Naive thymus-derived CD8-positive, alpha-beta T cell (primary cell): ENCODE data around the gene MTMR11. TPM values are rescaled to one million over a fixed set of nuclear protein-coding genes. Genes with fewer than 3 reads are reported as not detected.

Source experiments
- ATAC-seq, 2 donors: fragments of 150-1000 bp; cut with Tn5 transposase in 1 of 2; sonication (Bioruptor Pico), chemical (Tn5 transposase) in 1 of 2; 1 replicate in 1 of 2; 2 replicates in 1 of 2; pipeline ENCODE4 v1.10.0; 2021; ENCODE audit warnings: mild to moderate bottlenecking in 2 of 2, moderate library complexity in 2 of 2
- POLR2A ChIA-PET: fragments of 350-600 bp; sonication (Branson Sonifier 250); formaldehyde crosslinking; loops from one replicate; lab custom pipeline; 2021; ENCODE audit warnings: antibody characterized with exemption; lab: Charles Lee
- DNase-seq, 10 donors: peaks; one replicate each; pipeline versions ENCODE4 v3.0.0 to v3.0.0-alpha.2; 2020 to 2022
- H3K27ac Mint-ChIP-seq, 10 donors: one replicate each; pipeline ENCODE4 v1.8.0; 2020 to 2022; ENCODE audit warnings: mild to moderate bottlenecking in 10 of 10, mixed read lengths in 10 of 10, moderate library complexity in 4 of 10, inconsistent platforms in 1 of 10
- H3K27me3 Mint-ChIP-seq, 5 donors: one replicate each; pipeline ENCODE4 v1.8.0; 2021 to 2022; ENCODE audit warnings: mixed read lengths in 5 of 5
- H3K36me3 Mint-ChIP-seq, 3 donors: one replicate each; pipeline ENCODE4 v1.8.0; 2020 to 2022; ENCODE audit warnings: mixed read lengths in 3 of 3, mild to moderate bottlenecking in 2 of 3, inconsistent platforms in 1 of 3
- H3K4me1 Mint-ChIP-seq, 4 donors: one replicate each; pipeline ENCODE4 v1.8.0; 2021 to 2022; ENCODE audit warnings: mixed read lengths in 4 of 4
- H3K4me3 Mint-ChIP-seq, 10 donors: one replicate each; pipeline ENCODE4 v1.8.0; 2020 to 2022; ENCODE audit warnings: mild to moderate bottlenecking in 10 of 10, mixed read lengths in 10 of 10, moderate library complexity in 6 of 10, inconsistent platforms in 1 of 10
- H3K9me3 Mint-ChIP-seq, 9 donors: one replicate each; pipeline ENCODE4 v1.8.0; 2020 to 2022; ENCODE audit warnings: mixed read lengths in 9 of 9, mild to moderate bottlenecking in 3 of 9, inconsistent platforms in 1 of 9, moderate library complexity in 1 of 9
- polyA plus RNA-seq, 3 donors: library from polyadenylated mRNA; unstranded; fragments of 300-500 nt; fragmentation: Illumina TruSeq; gene quantifications; one replicate each; pipeline ENCODE4 v1.2.3, GENCODE V29; 2021
- total RNA-seq, 8 experiments: library from RNA in 2 of 8; stranded (reverse) in 2 of 8; gene quantifications; one replicate each; pipeline ENCODE4 v1.2.3 and lab custom pipeline; 2021 to 2026

MTMR11 gene
- total RNA-seq: 1 to 10 TPM; 1.5 TPM
- under 1 TPM in 1 of 3 donors, not detected in 2; 0.09 TPM for polyA plus RNA-seq
- 0 to 4.8 (median 1.5) reads per million in 6 experiments for total RNA-seq (lab: John Stamatoyannopoulos, UW)

GRCh38 chr1:149936170-149936991 lies at the start of gene MTMR11:
Gene MTMR11 (minus strand): TSS chr1:149936879. CDS start chr1:149936647, 232 bp downstream.
- H3K9me3 Mint-ChIP-seq: no peaks in the 10 kb centered on the region
- POLR2A ChIA-PET: no interaction called here
- peaks cover 0 to 5% (median 0%) of the 10 kb centered on the region in 3 donors for H3K36me3 Mint-ChIP-seq
- H3K4me1 Mint-ChIP-seq: peaks cover 2 to 21% (median 7%) of the 10 kb centered on the region in 4 donors
- DNase-seq: no peak
- peak within 1 kb of the TSS in 2 of 10 donors; percentile 15 to 31 for H3K27ac Mint-ChIP-seq
- ATAC-seq: no peak
- H3K27me3 Mint-ChIP-seq: peaks cover 3 to 13% (median 5%) of the 10 kb centered on the region in 5 donors
- H3K4me3 Mint-ChIP-seq: no peak within 1 kb of the TSS

- ATAC-seq: no peak
- POLR2A ChIA-PET: no interaction called here
- Mint-ChIP-seq H3K27ac (peak overlapping the region in 3 of 10 donors; percentile 3 to 37 (median 34)), H3K4me3 (no peak overlapping the region), H3K36me3 (peaks cover 5 to 27% (median 8%) of the 10 kb centered on the region in 3 donors), H3K4me1 (peaks cover 6 to 22% (median 13%) of the 10 kb centered on the region in 4 donors), H3K27me3 (peaks cover 0 to 20% (median 0%) of the 10 kb centered on the region in 5 donors), H3K9me3 (no peaks in the 10 kb centered on the region)
- no peak for DNase-seq
Measured at GRCh38 chr1:149979972-149980540, 43.4 kb upstream of the MTMR11 start.

- no peaks in the 10 kb centered on the region for H3K9me3 Mint-ChIP-seq
- POLR2A ChIA-PET: no interaction called here
- ATAC-seq: no peak
- no peak for DNase-seq
- H3K36me3 Mint-ChIP-seq: peaks cover 5 to 31% (median 9%) of the 10 kb centered on the region in 3 donors
- peaks cover 1 to 22% (median 11%) of the 10 kb centered on the region in 4 donors for H3K4me1 Mint-ChIP-seq
- H3K4me3 Mint-ChIP-seq: no peak overlapping the region
- peaks cover 0 to 18% (median 0%) of the 10 kb centered on the region in 5 donors for H3K27me3 Mint-ChIP-seq
- H3K27ac Mint-ChIP-seq: peak overlapping the region in 2 of 10 donors; percentile 3 to 37
Measured at GRCh38 chr1:149979245-149979971, 42.7 kb upstream of the MTMR11 start.

- Mint-ChIP-seq H3K36me3 (peaks cover 5 to 37% (median 11%) of the 10 kb centered on the region in 3 donors), H3K4me3 (no peak overlapping the region), H3K27me3 (peaks cover 0 to 19% (median 0%) of the 10 kb centered on the region in 5 donors), H3K27ac (no peak overlapping the region), H3K4me1 (peaks cover 0 to 22% (median 9%) of the 10 kb centered on the region in 4 donors), H3K9me3 (no peaks in the 10 kb centered on the region)
- DNase-seq: no peak
- ATAC-seq: no peak
- POLR2A ChIA-PET: no interaction called here
Measured at GRCh38 chr1:149978547-149979023, 41.9 kb upstream of the MTMR11 start.

GRCh38 chr1:149977345-149977744 lies 40.7 kb upstream of the MTMR11 start:
- H3K27ac Mint-ChIP-seq: no peak overlapping the region
- no peaks in the 10 kb centered on the region for H3K9me3 Mint-ChIP-seq
- ATAC-seq (no peak), DNase-seq (no peak)
- H3K4me3 Mint-ChIP-seq: no peak overlapping the region
- POLR2A ChIA-PET: no interaction called here
- H3K36me3 Mint-ChIP-seq: peaks cover 5 to 45% (median 11%) of the 10 kb centered on the region in 3 donors
- peaks cover 0 to 13% (median 0%) of the 10 kb centered on the region in 5 donors for H3K27me3 Mint-ChIP-seq
- peaks cover 0 to 19% (median 7%) of the 10 kb centered on the region in 4 donors for H3K4me1 Mint-ChIP-seq

GRCh38 chr1:149972547-149972946 lies 35.9 kb upstream of the MTMR11 start:
- H3K4me3 Mint-ChIP-seq: no peak overlapping the region
- no peaks in the 10 kb centered on the region for H3K4me1 Mint-ChIP-seq
- ATAC-seq: no peak
- H3K9me3 Mint-ChIP-seq: no peaks in the 10 kb centered on the region
- POLR2A ChIA-PET: no interaction called here
- peak overlapping the region in 2 of 10 donors; percentile 3 to 60 for H3K27ac Mint-ChIP-seq
- DNase-seq: no peak
- peaks cover 0 to 7% (median 0%) of the 10 kb centered on the region in 5 donors for H3K27me3 Mint-ChIP-seq
- H3K36me3 Mint-ChIP-seq: peaks cover 5 to 67% (median 10%) of the 10 kb centered on the region in 3 donors

- Mint-ChIP-seq H3K9me3 (no peaks in the 10 kb centered on the region), H3K4me1 (peaks cover under 1 to 5% (median 1%) of the 10 kb centered on the region in 4 donors), H3K27me3 (peaks cover 0 to 1% (median 0%) of the 10 kb centered on the region in 5 donors), H3K4me3 (no peak overlapping the region), H3K27ac (no peak overlapping the region), H3K36me3 (peaks cover 0 to 63% (median 5%) of the 10 kb centered on the region in 3 donors)
- DNase-seq (no peak), ATAC-seq (no peak)
- POLR2A ChIA-PET: no interaction called here
Measured at GRCh38 chr1:149967646-149968045, 31.0 kb upstream of the MTMR11 start.

- Mint-ChIP-seq H3K27ac (no peak overlapping the region), H3K9me3 (no peaks in the 10 kb centered on the region), H3K36me3 (peaks cover 0 to 57% (median 5%) of the 10 kb centered on the region in 3 donors), H3K27me3 (peaks cover 0 to 1% (median 0%) of the 10 kb centered on the region in 5 donors), H3K4me3 (no peak overlapping the region), H3K4me1 (peaks cover 2 to 11% (median 6%) of the 10 kb centered on the region in 4 donors)
- no peak for DNase-seq
- POLR2A ChIA-PET: no interaction called here
- no peak for ATAC-seq
Measured at GRCh38 chr1:149967041-149967440, 30.4 kb upstream of the MTMR11 start.

- no peak for ATAC-seq
- peaks cover 0 to 52% (median 5%) of the 10 kb centered on the region in 3 donors for H3K36me3 Mint-ChIP-seq
- H3K4me3 Mint-ChIP-seq: no peak overlapping the region
- no peak for DNase-seq
- H3K9me3 Mint-ChIP-seq: no peaks in the 10 kb centered on the region
- peaks cover 0 to 1% (median 0%) of the 10 kb centered on the region in 5 donors for H3K27me3 Mint-ChIP-seq
- H3K4me1 Mint-ChIP-seq: peaks cover 2 to 15% (median 8%) of the 10 kb centered on the region in 4 donors
- POLR2A ChIA-PET: no interaction called here
- peak overlapping the region in 1 of 10 donors; percentile 37 for H3K27ac Mint-ChIP-seq
Measured at GRCh38 chr1:149966405-149966804, 29.7 kb upstream of the MTMR11 start.

- DNase-seq: no peak
- Mint-ChIP-seq H3K9me3 (no peaks in the 10 kb centered on the region), H3K4me1 (peaks cover 2 to 15% (median 8%) of the 10 kb centered on the region in 4 donors), H3K4me3 (no peak overlapping the region), H3K27ac (peak overlapping the region in 1 of 10 donors; percentile 49), H3K36me3 (peaks cover 2 to 45% (median 5%) of the 10 kb centered on the region in 3 donors), H3K27me3 (peaks cover 0 to 1% (median 0%) of the 10 kb centered on the region in 5 donors)
- POLR2A ChIA-PET: interaction anchor here (0.6 kb wide), 1 partner anchor 49 kb away, joined by 3 read pairs; no protein-coding TSS in a partner anchor
- no peak for ATAC-seq
Measured at GRCh38 chr1:149965440-149965839, 28.8 kb upstream of the MTMR11 start.

- DNase-seq (no peak), ATAC-seq (no peak)
- H3K36me3 Mint-ChIP-seq: peaks cover 5 to 50% (median 8%) of the 10 kb centered on the region in 3 donors
- peak overlapping the region in 5 of 10 donors; percentile 27 to 90 (median 41) for H3K27ac Mint-ChIP-seq
- H3K4me3 Mint-ChIP-seq: no peak overlapping the region
- POLR2A ChIA-PET: interaction anchor here (3.2 kb wide), 1 partner anchor 76 kb away, joined by 13 read pairs; a partner anchor contains a TSS
- peaks cover 0 to 1% (median 0%) of the 10 kb centered on the region in 5 donors for H3K27me3 Mint-ChIP-seq
- peaks cover 2 to 15% (median 8%) of the 10 kb centered on the region in 4 donors for H3K4me1 Mint-ChIP-seq
- no peaks in the 10 kb centered on the region for H3K9me3 Mint-ChIP-seq
Measured at GRCh38 chr1:149963358-149963757, 26.7 kb upstream of the MTMR11 start.

- H3K36me3 Mint-ChIP-seq: peaks cover 5 to 49% (median 10%) of the 10 kb centered on the region in 3 donors
- H3K27me3 Mint-ChIP-seq: peaks cover 0 to 1% (median 0%) of the 10 kb centered on the region in 5 donors
- H3K9me3 Mint-ChIP-seq: no peaks in the 10 kb centered on the region
- POLR2A ChIA-PET: interaction anchor here (0.5 to 3.2 kb wide), 3 partner anchors 48 to 711 kb away, joined by 3 to 13 read pairs (median 4); partner anchors contain the start of gene OTUD7B
- DNase-seq (no peak), ATAC-seq (no peak)
- H3K4me1 Mint-ChIP-seq: peaks cover 2 to 15% (median 8%) of the 10 kb centered on the region in 4 donors
- H3K27ac Mint-ChIP-seq: peak overlapping the region in 5 of 10 donors; percentile 9 to 78 (median 41)
- H3K4me3 Mint-ChIP-seq: no peak overlapping the region
Measured at GRCh38 chr1:149962736-149963135, 26.1 kb upstream of the MTMR11 start.
